SH-SY5Y (cell line): ENCODE measurements around the gene MAP2K6.

Experiments used
- GATA2 ChIP-seq: IDR thresholded peaks from 2 replicates; pipeline ENCODE4 v1.6.1; 2011; ENCODE audit warnings: mild to moderate bottlenecking, low read depth, low read length
- GATA3 ChIP-seq: IDR thresholded peaks from 2 replicates; pipeline ENCODE4 v1.6.1; 2011; ENCODE audit warnings: low read depth, mild to moderate bottlenecking, low read length, moderate library complexity

DNA sequence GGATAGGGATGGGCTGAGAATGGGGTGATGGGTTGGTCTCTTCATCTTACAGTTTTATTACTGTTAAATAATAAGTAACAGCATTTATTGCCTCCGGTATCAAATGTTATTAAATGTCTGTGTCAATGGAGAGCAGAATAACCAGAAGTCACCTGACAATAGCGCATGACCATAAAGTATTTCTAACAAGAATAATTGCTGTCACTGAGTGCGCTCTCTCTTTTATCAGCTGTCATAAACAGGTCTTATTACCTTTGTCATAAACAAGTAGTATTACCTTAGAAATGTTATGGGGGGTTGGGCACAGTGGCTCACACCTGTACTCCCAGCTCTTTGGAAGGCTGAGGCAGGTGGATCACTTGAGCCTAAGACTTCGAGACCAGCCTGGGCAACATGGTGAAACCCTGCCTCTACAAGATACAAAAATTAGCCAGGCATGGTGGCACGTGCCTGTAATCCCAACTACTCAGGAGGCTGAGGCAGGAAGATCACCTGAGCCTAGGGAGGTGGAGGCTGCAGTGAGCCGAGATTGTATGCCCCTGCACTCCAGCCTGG lies 120.6 kb downstream of the MAP2K6 start:
- no peak for TF ChIP-seq GATA3
- no peak for TF ChIP-seq GATA2
